Dendritic cell treated with granulocyte-macrophage colony-stimulating factor and Interleukin-4, amounts not matched to agents 40 ng/mL and 50 ng/mL, for 4 days (primary cell): Measurements from ENCODE around the gene PDE6H.
A peak's percentile ranks its signal among the peaks of the same experiment; 100 is the strongest.

Experiments used
- H3K27ac Mint-ChIP-seq: one replicate; pipeline ENCODE4 v1.8.0; 2022; ENCODE audit warnings: mild to moderate bottlenecking, mixed read lengths
- H3K27me3 Mint-ChIP-seq: one replicate; pipeline ENCODE4 v1.8.0; 2022; ENCODE audit warnings: mild to moderate bottlenecking, mixed read lengths
- H3K36me3 Mint-ChIP-seq: one replicate; pipeline ENCODE4 v1.8.0; 2022; ENCODE audit warnings: low read depth, mixed read lengths
- H3K4me1 Mint-ChIP-seq: one replicate; pipeline ENCODE4 v1.8.0; 2022; ENCODE audit warnings: low read depth, mixed read lengths
- H3K4me3 Mint-ChIP-seq: one replicate; pipeline ENCODE4 v1.8.0; 2022; ENCODE audit warnings: mild to moderate bottlenecking, moderate library complexity, mixed read lengths
- H3K9me3 Mint-ChIP-seq: one replicate; pipeline ENCODE4 v1.8.0; 2022; ENCODE audit warnings: mixed read lengths
- intact Hi-C: fragments of 100-400 bp; cut with micrococcal nuclease; formaldehyde crosslinking; loops from one replicate; pipeline ENCODE4 v1.15.0; 2022

PDE6H gene

DNA sequence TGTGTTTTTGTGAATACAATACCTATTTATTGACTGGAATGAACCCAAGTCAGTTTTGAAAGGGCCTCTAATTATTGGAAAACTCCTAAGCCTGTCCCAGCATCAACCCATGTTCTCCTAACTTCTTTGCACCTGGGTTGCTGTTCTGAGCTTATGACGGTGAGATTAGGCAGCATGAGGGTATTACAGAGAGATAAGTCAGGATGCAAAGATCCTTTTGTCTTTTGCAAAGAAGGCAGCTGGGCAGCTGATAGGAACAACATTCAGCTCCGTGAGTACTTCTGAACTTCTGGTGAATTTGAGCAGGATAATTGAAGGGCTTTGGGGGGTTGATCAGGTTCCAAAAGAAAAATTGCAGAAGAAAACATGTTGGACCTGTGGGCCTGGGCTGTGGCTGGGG, at the start of gene PDE6H:
Gene PDE6H, plus strand, starts transcription at position 227 of the 400 bp plus-strand sequence. CDS start 4,971 bp downstream, outside the sequence.
- H3K4me1 Mint-ChIP-seq: peaks cover 57% of the 10 kb centered on the region

DNA sequence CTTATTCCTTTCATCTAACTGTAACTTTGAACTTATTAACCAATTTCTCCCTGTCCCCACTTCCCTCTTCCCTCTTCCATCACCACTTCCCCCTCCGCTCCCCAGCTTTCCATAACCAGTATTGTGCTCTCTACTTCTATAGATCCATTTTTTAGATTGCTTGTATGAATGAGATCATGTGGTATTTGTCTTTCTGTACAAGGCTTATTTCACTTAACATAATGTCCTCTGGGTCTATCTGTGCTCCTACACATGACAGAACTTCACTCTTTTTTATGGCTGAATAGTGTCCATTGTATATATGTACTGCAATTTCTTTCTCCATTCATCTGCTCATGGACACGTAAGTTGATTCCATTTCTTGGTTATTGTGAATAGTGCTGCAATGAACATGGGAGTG, 48.9 kb upstream of the PDE6H start:
- peaks cover 17% of the 10 kb centered on the region for H3K4me1 Mint-ChIP-seq
- no peaks in the 10 kb centered on the region for H3K27me3 Mint-ChIP-seq
- no peaks in the 10 kb centered on the region for H3K9me3 Mint-ChIP-seq
- H3K4me3 Mint-ChIP-seq: no peak overlapping the region
- no peak overlapping the region for H3K27ac Mint-ChIP-seq
- H3K36me3 Mint-ChIP-seq: peaks cover 36% of the 10 kb centered on the region
- intact Hi-C loops: no loop called here

More for the DNA sequence above, at the start of gene PDE6H:
- Mint-ChIP-seq H3K27me3 (no peaks in the 10 kb centered on the region), H3K27ac (peak within 1 kb of the TSS; percentile 6), H3K9me3 (no peaks in the 10 kb centered on the region), H3K36me3 (no peaks in the 10 kb centered on the region), H3K4me3 (no peak within 1 kb of the TSS)
- intact Hi-C loops: no loop called here

- H3K4me3 Mint-ChIP-seq: no peak overlapping the region
- no peak overlapping the region for H3K27ac Mint-ChIP-seq
- no peaks in the 10 kb centered on the region for H3K9me3 Mint-ChIP-seq
- intact Hi-C loops: no loop called here
- H3K36me3 Mint-ChIP-seq: peaks cover 32% of the 10 kb centered on the region
- H3K27me3 Mint-ChIP-seq: no peaks in the 10 kb centered on the region
- peaks cover 17% of the 10 kb centered on the region for H3K4me1 Mint-ChIP-seq
Observed at GRCh38 chr12:14924541-14924940, 48.3 kb upstream of the PDE6H start.

DNA sequence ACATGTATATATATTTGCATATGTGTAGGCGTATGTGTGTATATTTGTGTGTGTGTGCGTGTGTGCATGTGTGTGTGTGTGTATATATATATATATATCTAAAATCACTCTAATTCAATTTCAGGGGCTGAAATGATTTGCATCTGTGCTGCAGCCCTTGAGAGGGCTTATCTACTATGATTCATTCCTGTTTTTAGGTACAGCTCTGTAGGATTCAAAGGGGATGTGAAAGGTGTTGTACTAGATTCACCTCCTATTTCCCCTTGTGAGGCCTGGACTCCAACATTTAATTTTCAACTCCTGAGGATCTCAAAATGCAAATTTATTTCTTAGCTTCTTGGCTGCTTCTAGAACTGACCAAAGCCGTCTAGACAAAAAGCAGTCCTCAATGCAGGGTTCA, 45.6 kb upstream of the PDE6H start:
- Mint-ChIP-seq H3K9me3 (no peaks in the 10 kb centered on the region), H3K4me1 (peaks cover 8% of the 10 kb centered on the region), H3K36me3 (peaks cover 25% of the 10 kb centered on the region), H3K4me3 (no peak overlapping the region), H3K27me3 (no peaks in the 10 kb centered on the region), H3K27ac (no peak overlapping the region)
- intact Hi-C loops: no loop called here

DNA sequence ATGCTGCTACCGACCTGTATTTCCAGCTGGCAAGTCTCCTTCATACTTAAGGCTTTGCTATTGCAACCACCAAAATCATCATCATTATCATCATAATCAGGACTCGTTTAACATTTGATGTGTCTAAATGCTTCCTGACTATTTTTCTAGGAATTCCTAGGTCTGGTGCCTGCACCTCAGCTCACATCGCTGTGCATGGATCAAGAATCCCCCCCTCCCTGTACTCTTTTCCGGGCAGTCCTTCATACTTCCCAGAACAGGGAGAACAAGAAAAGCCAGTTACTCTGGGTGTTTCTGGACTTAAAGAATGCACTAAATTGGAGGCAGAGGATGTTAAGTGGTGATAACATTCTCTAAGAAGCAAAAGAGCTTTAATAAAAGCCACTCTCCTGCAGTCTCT, 43.9 kb upstream of the PDE6H start:
- peaks cover 4% of the 10 kb centered on the region for H3K4me1 Mint-ChIP-seq
- no peak overlapping the region for H3K27ac Mint-ChIP-seq
- peaks cover 41% of the 10 kb centered on the region for H3K36me3 Mint-ChIP-seq
- H3K4me3 Mint-ChIP-seq: no peak overlapping the region
- no peaks in the 10 kb centered on the region for H3K9me3 Mint-ChIP-seq
- intact Hi-C loops: no loop called here
- H3K27me3 Mint-ChIP-seq: no peaks in the 10 kb centered on the region

DNA sequence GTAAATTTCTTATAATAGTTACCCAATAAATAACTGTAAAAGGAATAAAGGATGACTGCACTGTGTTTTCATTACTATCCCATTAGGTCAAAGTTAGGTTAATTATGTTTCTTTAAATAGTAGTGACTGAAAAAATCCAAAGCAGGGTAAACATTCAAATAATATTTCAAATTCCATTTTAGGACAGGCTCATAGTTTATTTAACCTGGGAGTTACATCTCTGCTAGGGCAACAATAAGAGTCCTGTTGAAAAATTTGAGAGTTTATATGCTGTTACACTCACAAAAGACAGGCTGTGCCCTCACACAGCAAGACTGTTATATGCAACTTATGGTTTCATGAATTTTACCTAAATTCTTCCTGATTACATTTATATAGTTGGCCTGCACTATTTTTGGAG, 42.5 kb upstream of the PDE6H start:
- no peaks in the 10 kb centered on the region for H3K4me1 Mint-ChIP-seq
- H3K27ac Mint-ChIP-seq: no peak overlapping the region
- peaks cover 50% of the 10 kb centered on the region for H3K36me3 Mint-ChIP-seq
- no peaks in the 10 kb centered on the region for H3K27me3 Mint-ChIP-seq
- no peaks in the 10 kb centered on the region for H3K9me3 Mint-ChIP-seq
- intact Hi-C loops: no loop called here
- no peak overlapping the region for H3K4me3 Mint-ChIP-seq

GRCh38 chr12:14931359-14931758, 41.5 kb upstream of the PDE6H start:
- no peak overlapping the region for H3K27ac Mint-ChIP-seq
- no peaks in the 10 kb centered on the region for H3K4me1 Mint-ChIP-seq
- H3K4me3 Mint-ChIP-seq: no peak overlapping the region
- H3K27me3 Mint-ChIP-seq: no peaks in the 10 kb centered on the region
- H3K36me3 Mint-ChIP-seq: peaks cover 56% of the 10 kb centered on the region
- no peaks in the 10 kb centered on the region for H3K9me3 Mint-ChIP-seq
- intact Hi-C loops: no loop called here

GRCh38 chr12:14931791-14932560, 40.9 kb upstream of the PDE6H start:
- H3K27ac Mint-ChIP-seq: no peak overlapping the region
- no peaks in the 10 kb centered on the region for H3K27me3 Mint-ChIP-seq
- intact Hi-C loops: no loop called here
- H3K36me3 Mint-ChIP-seq: peaks cover 59% of the 10 kb centered on the region
- H3K4me3 Mint-ChIP-seq: no peak overlapping the region
- H3K4me1 Mint-ChIP-seq: no peaks in the 10 kb centered on the region
- H3K9me3 Mint-ChIP-seq: no peaks in the 10 kb centered on the region

GRCh38 chr12:14934511-14934910, 38.3 kb upstream of the PDE6H start:
- H3K36me3 Mint-ChIP-seq: peaks cover 59% of the 10 kb centered on the region
- intact Hi-C loops: no loop called here
- no peaks in the 10 kb centered on the region for H3K9me3 Mint-ChIP-seq
- H3K4me1 Mint-ChIP-seq: peaks cover 5% of the 10 kb centered on the region
- no peak overlapping the region for H3K27ac Mint-ChIP-seq
- H3K27me3 Mint-ChIP-seq: no peaks in the 10 kb centered on the region
- H3K4me3 Mint-ChIP-seq: no peak overlapping the region

- H3K4me3 Mint-ChIP-seq: no peak overlapping the region
- intact Hi-C loops: loop anchor here (5.0 kb wide), 1 partner anchor 62 kb away; no protein-coding TSS in a partner anchor
- H3K4me1 Mint-ChIP-seq: peaks cover 10% of the 10 kb centered on the region
Observed at GRCh38 chr12:14935031-14935430, 37.8 kb upstream of the PDE6H start.

DNA sequence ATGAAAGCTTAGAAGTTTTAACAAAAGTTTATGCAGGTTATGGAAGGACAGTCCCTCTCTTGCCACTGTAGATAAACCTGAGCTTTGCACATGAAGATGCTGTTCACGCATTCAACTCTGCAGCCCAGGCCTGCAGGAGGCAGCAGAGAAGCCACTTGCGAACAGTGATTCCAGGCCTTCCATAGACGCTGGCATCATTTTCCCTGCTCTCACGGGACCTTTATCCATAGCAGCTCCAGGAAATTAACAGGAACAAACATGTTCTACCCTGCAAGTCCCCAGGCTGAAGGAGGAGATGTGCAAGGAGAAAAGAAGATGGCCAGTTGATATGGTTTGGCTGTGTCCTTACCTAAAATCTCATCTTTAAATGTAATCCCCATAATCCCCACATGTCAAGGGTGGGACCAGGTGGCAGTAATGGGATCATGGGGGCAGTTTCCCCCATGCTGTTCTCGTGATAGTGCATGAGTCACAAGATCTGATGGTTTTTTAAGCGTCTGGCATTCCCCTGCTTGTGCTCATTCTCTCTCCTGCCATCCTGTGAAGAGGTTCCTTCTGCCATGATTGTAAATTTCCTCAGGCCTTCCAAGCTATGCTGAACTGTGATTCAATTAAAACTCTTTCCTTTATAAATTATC, 36.5 kb upstream of the PDE6H start:
- Mint-ChIP-seq H3K27me3 (no peaks in the 10 kb centered on the region), H3K9me3 (no peaks in the 10 kb centered on the region), H3K4me3 (no peak overlapping the region), H3K27ac (no peak overlapping the region), H3K36me3 (peaks cover 76% of the 10 kb centered on the region), H3K4me1 (peaks cover 20% of the 10 kb centered on the region)
- intact Hi-C loops: loop anchor here (5.0 kb wide), 1 partner anchor 61 kb away; no protein-coding TSS in a partner anchor

More at GRCh38 chr12:14935031-14935430, 37.8 kb upstream of the PDE6H start:
- Mint-ChIP-seq H3K36me3 (peaks cover 64% of the 10 kb centered on the region), H3K9me3 (no peaks in the 10 kb centered on the region), H3K27ac (no peak overlapping the region), H3K27me3 (no peaks in the 10 kb centered on the region)

GRCh38 chr12:14937014-14937413, 35.8 kb upstream of the PDE6H start:
- H3K27me3 Mint-ChIP-seq: no peaks in the 10 kb centered on the region

DNA sequence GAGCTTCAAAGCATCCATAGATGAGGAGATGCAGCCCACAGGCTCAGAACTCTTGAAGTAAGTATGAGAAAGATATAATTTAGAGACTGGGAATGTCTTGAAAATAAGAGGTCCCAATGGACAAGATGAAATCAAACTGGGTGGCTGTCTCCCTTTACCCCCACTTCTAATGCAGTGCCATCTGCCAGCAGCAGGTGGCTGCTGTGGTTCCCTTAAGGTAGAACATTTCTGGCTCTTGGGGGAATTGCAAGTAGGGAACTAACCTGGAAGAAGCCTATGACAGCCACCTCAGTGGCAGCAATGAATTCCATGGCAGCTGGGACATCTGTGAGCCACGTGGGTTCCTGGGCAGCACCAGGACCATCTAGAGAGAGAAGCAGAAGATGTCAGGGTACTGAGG, 35.2 kb upstream of the PDE6H start:
- H3K27me3 Mint-ChIP-seq: no peaks in the 10 kb centered on the region
- H3K9me3 Mint-ChIP-seq: no peaks in the 10 kb centered on the region
- H3K4me1 Mint-ChIP-seq: peaks cover 29% of the 10 kb centered on the region
- peaks cover 78% of the 10 kb centered on the region for H3K36me3 Mint-ChIP-seq
- H3K27ac Mint-ChIP-seq: no peak overlapping the region
- intact Hi-C loops: loop anchor here (5.0 kb wide), 1 partner anchor 60 kb away; no protein-coding TSS in a partner anchor
- H3K4me3 Mint-ChIP-seq: no peak overlapping the region

More at GRCh38 chr12:14937014-14937413, 35.8 kb upstream of the PDE6H start:
- H3K4me1 Mint-ChIP-seq: peaks cover 23% of the 10 kb centered on the region
- no peak overlapping the region for H3K27ac Mint-ChIP-seq
- peaks cover 78% of the 10 kb centered on the region for H3K36me3 Mint-ChIP-seq
- H3K9me3 Mint-ChIP-seq: no peaks in the 10 kb centered on the region
- intact Hi-C loops: loop anchor here (5.0 kb wide), 1 partner anchor 60 kb away; no protein-coding TSS in a partner anchor
- H3K4me3 Mint-ChIP-seq: no peak overlapping the region

- no peaks in the 10 kb centered on the region for H3K9me3 Mint-ChIP-seq
- no peak within 1 kb of the TSS for H3K27ac Mint-ChIP-seq
- peaks cover 30% of the 10 kb centered on the region for H3K4me1 Mint-ChIP-seq
- no peak within 1 kb of the TSS for H3K4me3 Mint-ChIP-seq
- H3K27me3 Mint-ChIP-seq: no peaks in the 10 kb centered on the region
- intact Hi-C loops: loop anchor here (5.0 kb wide), 1 partner anchor 59 kb away; no protein-coding TSS in a partner anchor
- H3K36me3 Mint-ChIP-seq: peaks cover 78% of the 10 kb centered on the region
Observed at GRCh38 chr12:14938301-14938700, 34.5 kb upstream of the PDE6H start, which contains the start of gene ERP27. ERP27 (minus strand) TSS chr12:14938537; CDS start chr12:14938508, 29 bp downstream.
